NCI-H2171 (cell line): ENCODE data around the gene DEK.
"Not testable (repeated sequence)": the region's sequence is repeated elsewhere in the genome, so short reads cannot be mapped to it uniquely, and the experiment has no call there.

ENCODE experiments used
- DNase-seq: peaks from one replicate; lab custom pipeline; 2025; lab: John Stamatoyannopoulos, UW

DEK gene

GRCh38 chr6:18203786-18204185 lies 60.5 kb downstream of the DEK start:
- DNase-seq, result no peak

DNA sequence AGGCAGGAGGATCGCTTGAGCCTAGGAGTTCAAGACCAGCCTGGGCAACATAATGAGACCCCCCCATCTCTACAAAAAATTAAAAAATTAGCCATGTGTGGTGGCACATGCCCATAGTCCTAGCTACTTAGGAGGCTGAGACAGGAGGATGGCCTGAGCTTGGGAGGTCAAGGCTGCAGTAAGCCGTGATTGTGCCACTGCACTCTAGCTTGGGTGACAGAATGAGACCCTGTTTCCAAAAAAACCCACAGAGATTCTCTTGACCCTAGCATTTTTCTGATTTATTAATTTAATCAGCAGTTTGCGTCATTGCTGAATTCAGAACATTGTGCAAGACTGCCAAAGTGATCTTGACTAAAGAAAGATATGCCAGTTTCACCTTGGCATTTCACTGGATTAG lies 72.3 kb downstream of the DEK start:
- DNase-seq, result no peak

DNA sequence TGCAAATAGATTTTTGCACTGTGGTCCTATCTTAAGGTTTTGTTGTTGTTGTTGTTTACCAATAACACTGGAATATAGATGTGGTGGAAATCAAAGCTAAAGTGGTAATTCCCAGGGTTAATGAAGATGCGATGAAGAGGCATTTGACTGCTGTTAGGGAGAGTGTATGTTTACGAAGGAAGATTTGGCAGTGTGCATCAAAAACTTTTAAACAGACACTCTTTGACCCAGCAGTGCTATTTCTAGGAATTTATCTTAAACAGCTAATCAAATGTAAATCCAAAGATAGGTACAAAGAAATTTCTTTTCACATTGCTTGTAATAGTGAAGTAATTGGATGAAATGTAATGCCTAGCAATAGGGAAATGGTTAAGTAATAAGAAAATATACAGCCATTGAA lies 75.1 kb downstream of the DEK start:
- DNase-seq, result no peak

DNA sequence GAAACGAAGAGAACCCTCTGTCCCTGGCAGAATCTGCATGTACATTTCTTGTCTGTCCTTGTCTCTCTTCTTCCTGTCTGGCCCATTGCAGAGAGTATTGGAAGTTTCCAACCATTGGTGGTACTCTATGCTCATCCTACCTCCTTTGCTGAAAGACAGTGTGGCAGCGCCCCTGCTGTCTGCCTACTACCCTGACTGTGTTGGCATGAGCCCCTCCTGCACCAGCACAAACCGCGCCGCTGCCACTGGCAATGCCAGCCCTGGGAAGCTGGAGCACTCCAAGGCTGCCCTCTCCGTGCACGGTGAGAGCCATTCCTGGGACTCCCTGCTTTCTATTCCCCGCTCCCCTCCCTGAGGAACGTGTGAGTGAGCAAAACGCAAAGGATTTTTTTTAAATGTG lies 76.6 kb downstream of the DEK start:
- no peak for DNase-seq

DNA sequence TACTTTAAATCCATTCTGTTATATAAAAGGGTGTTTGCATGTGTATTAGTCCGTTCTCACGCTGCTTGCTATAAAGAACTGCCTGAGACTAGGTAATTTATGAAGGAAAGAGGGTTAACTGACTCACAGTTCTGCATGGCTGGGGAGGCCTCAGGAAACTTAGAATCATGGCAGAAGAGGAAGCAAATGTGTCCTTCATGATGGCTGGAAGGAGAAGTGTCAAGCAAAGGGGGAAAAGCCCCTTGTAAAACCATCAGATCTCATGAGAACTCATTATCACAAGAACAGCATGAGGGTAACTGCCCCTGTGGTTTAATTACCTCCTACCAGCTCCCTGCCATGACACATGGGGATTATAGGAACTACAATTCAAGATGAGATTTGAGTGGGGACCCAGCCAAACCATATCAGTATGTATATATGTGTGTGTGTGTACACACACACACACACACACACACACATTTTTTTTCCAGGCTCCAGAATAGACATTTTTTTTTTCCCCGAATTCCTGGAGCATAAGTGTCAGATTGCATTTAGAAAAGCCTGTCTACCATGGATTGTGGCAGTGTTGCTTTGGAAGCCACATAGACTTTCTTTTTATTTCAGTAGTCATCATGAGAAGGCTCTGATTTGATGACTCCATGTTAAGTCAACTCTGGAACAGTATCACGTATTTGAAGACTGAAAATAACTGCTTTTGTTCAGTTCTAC lies 77.6 kb downstream of the DEK start:
- no peak for DNase-seq

DNA sequence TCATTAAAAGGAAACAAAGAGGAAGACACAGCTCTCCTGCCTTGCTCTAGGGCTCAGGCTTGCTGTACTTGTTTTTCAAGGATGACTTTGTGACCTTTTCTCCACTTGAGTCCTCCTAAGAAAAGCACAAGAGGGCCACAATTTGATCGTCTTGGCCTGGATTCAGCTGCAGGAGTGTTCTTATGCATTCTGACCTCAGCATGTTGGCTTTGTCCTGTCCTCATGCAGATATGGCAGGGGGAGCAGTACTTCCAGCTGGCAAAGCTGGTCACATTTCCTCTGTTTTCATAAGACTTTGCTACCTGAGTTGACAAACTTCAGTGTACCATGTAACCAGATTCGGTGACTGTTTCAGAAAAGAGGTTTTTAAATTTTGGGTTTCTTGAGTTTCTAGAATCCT lies 78.3 kb downstream of the DEK start:
- no peak for DNase-seq

GRCh38 chr6:18185624-18186023 lies 78.7 kb downstream of the DEK start:
- DNase-seq, result no peak

GRCh38 chr6:18183766-18184165 lies 80.6 kb downstream of the DEK start:
- DNase-seq, result no peak

- DNase-seq, result no peak
Measured at GRCh38 chr6:18182568-18182967, 81.8 kb downstream of the DEK start.

DNA sequence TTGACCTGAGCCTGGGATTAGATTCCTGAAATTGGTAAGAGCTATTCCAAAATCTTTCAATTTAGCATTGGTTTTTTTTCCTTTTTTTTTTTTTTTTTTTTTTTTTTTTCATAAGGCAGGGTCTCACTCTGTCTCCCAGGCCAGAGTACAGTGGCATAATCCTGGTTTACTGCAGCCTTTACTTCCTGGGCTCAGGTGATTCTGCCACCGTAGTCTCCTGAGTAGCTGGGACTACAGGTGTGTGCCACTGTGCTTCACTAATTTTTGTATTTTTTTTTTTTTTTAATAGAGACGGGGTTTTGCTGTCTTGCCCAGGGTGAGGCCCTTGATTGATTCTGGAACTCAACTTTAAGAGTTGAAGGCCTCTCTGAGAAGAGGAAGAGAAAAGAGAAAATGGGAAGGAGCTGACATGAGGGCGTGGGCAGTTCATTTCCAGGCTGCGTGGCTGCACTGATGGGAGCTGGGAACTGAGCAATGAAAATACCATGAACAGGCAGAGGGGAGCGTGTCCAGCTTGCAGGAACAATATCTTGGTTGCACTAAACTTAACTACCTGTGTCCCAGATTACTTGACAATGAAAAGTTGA lies 84.5 kb downstream of the DEK start:
- no peak for DNase-seq

GRCh38 chr6:18178960-18179615 lies 85.2 kb downstream of the DEK start:
- DNase-seq, result no peak

DNA sequence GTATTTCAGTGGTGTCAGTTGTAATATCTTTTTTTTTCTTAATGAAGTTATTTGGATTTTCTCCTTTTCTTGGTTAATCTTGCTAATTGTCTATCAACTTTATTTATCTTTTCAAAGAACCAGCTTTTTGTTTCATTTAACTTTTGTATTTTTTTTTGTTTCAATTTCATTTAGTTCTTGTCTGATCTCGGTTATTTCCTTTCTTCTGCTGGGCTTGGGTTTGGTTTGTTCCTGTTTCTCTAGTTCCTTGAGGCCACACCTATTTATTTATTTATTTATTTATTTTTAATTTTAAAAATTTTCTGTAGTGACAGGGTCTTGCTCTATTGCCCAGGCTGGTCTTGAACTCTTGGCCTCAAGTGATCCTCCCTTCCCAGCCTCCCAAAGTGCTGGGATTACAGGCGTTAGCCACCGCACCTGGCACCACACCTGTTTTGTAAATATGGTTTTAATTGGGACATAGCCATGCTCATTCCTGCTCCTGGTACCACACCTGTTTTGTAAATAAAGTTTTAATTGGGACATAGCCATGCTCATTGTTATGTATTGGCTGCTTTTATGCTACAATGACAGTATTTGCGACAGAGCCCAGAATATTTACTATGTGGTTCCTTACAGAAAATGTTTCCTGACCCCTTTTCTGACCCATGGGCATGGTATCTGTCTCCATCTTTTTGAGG lies 86.9 kb downstream of the DEK start:
- DNase-seq, result no peak

DNA sequence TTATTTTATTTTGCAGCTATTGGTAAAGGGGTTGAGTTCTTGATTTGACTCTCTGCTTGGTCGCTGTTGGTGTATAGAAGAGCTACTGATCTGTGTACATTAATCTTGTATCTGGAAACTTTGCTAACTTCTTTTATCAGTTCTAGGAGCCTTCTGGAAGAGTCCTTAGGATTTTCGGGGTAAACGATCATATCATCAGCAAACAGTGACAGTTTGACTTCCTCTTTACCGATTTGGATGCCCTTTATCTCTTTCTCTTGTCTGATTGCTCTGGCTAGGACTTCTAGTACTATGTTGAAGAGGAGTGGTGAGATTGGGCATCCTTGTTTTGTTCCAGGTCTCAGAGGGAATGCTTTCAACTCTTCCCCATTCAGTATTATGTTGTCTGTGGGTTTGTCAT lies 88.1 kb downstream of the DEK start:
- DNase-seq, result not testable (repeated sequence)
